Neural crest cell (in vitro differentiated cells): ENCODE measurements around the gene OST4. TPM values are rescaled to one million over a fixed set of nuclear protein-coding genes. Genes with fewer than 3 reads are reported as not detected.

Source experiments
- DNase-seq: peaks from one replicate; pipeline ENCODE4 v3.0.0; 2021; ENCODE audit warnings: low read depth, mixed read lengths, low spot score
- H3K27ac Mint-ChIP-seq: one replicate; pipeline ENCODE4 v1.8.0; 2021; ENCODE audit warnings: mild to moderate bottlenecking, mixed read lengths; ENCODE audit not compliant: unreplicated experiment
- H3K27me3 Mint-ChIP-seq: 2 replicates; pipeline ENCODE4 v1.8.0; 2021; ENCODE audit warnings: low read depth, mild to moderate bottlenecking, mixed read lengths
- H3K36me3 Mint-ChIP-seq: 2 replicates; pipeline ENCODE4 v1.8.0; 2021; ENCODE audit warnings: low read depth, mild to moderate bottlenecking, mixed read lengths
- H3K4me1 Mint-ChIP-seq: 2 replicates; pipeline ENCODE4 v1.8.0; 2021; ENCODE audit warnings: mixed read lengths
- H3K4me3 Mint-ChIP-seq: one replicate; pipeline ENCODE4 v1.8.0; 2021; ENCODE audit warnings: mild to moderate bottlenecking, mixed read lengths
- H3K9me3 Mint-ChIP-seq: 2 replicates; pipeline ENCODE4 v1.8.0; 2021; ENCODE audit warnings: mixed read lengths
- total RNA-seq: library from RNA; stranded (reverse); gene quantifications from 2 replicates; pipeline ENCODE4 v1.2.1, GENCODE V29; 2021
- TF ChIP-seq, protein P1 (sequence below): fragments of 200-600 bp; sonication (generic); conservative IDR thresholded peaks from 2 replicates; pipeline ENCODE4 v1.5.0; 2021; ENCODE audit warnings: antibody characterized with exemption, mild to moderate bottlenecking

OST4 gene
- total RNA-seq, 1 donor from 2014 or later = 232 TPM

DNA sequence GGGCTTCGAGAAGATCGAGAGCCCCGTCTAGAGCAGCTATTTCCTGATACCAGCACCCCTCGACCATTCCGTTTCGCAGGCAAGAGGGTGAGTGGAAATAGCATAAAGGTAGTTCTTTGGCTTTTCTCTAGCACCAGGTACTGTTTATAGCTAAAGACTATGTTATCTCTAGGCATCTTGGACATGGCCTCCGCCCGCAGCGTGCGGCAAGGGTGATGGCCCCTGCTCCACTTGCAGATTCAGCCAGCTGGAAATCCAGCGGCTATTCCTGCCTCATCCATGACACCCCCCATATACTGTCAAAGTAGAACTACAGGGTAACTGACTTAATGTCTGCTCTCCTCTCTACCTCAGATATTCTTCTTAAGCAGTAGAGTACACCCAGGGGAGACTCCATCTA lies 16.7 kb downstream of the OST4 start:
- TF ChIP-seq, protein P1, sequence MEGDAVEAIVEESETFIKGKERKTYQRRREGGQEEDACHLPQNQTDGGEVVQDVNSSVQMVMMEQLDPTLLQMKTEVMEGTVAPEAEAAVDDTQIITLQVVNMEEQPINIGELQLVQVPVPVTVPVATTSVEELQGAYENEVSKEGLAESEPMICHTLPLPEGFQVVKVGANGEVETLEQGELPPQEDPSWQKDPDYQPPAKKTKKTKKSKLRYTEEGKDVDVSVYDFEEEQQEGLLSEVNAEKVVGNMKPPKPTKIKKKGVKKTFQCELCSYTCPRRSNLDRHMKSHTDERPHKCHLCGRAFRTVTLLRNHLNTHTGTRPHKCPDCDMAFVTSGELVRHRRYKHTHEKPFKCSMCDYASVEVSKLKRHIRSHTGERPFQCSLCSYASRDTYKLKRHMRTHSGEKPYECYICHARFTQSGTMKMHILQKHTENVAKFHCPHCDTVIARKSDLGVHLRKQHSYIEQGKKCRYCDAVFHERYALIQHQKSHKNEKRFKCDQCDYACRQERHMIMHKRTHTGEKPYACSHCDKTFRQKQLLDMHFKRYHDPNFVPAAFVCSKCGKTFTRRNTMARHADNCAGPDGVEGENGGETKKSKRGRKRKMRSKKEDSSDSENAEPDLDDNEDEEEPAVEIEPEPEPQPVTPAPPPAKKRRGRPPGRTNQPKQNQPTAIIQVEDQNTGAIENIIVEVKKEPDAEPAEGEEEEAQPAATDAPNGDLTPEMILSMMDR = no peak
- H3K4me3 Mint-ChIP-seq = peak overlapping the region; percentile 92
- peaks cover 18% of the 10 kb centered on the region for H3K36me3 Mint-ChIP-seq
- no peak overlapping the region for H3K27ac Mint-ChIP-seq
- DNase-seq = no peak
- H3K27me3 Mint-ChIP-seq = peaks cover 15% of the 10 kb centered on the region
- peaks cover 21% of the 10 kb centered on the region for H3K4me1 Mint-ChIP-seq
- H3K9me3 Mint-ChIP-seq = peaks cover 5% of the 10 kb centered on the region

DNA sequence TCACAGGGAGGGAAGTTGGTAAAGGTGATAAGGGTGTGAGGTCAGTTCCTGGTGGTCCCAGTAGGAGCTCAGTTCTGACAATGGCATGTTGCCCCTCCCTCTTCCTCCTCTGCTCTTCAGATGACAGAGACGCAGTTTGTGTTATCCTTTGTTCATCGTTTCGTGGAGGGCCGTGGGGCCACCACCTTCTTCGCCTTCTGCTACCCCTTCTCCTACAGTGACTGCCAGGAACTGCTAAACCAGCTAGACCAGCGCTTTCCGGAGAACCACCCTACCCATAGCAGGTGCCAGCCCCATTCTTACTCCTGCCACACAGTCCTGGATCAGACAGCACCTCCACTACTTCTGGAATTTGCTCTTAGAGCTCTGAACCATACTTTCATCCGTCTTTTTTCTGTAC lies 17.7 kb downstream of the OST4 start:
- peaks cover 5% of the 10 kb centered on the region for H3K9me3 Mint-ChIP-seq
- peaks cover 28% of the 10 kb centered on the region for H3K4me1 Mint-ChIP-seq
- peaks cover 18% of the 10 kb centered on the region for H3K36me3 Mint-ChIP-seq
- DNase-seq = no peak
- peaks cover 18% of the 10 kb centered on the region for H3K27me3 Mint-ChIP-seq
- TF ChIP-seq, protein P1 = no peak
- no peak overlapping the region for H3K27ac Mint-ChIP-seq
- H3K4me3 Mint-ChIP-seq = peak overlapping the region; percentile 92

DNA sequence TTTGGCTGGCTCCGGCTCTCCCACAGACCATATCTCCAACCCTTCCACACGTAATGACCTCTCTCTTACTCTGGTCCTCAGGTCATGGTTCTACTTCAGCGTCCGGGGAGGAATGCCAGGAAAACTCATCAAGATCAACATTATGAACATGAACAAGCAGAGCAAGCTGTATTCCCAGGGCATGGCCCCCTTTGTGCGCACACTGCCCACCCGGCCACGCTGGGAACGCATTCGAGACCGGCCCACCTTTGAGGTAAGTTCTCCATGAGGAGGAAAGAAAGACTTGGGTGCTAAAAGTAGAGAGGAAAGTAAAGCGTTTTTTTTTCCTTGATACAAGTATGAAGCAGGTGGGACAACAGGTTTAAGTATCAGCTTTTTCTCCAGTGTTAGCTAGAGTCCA lies 18.1 kb downstream of the OST4 start:
- TF ChIP-seq, protein P1 = no peak
- Mint-ChIP-seq H3K27me3 (peaks cover 18% of the 10 kb centered on the region), H3K27ac (no peak overlapping the region), H3K4me3 (peak overlapping the region; percentile 92), H3K4me1 (peaks cover 28% of the 10 kb centered on the region), H3K9me3 (peaks cover 5% of the 10 kb centered on the region), H3K36me3 (peaks cover 18% of the 10 kb centered on the region)
- DNase-seq = no peak

DNA sequence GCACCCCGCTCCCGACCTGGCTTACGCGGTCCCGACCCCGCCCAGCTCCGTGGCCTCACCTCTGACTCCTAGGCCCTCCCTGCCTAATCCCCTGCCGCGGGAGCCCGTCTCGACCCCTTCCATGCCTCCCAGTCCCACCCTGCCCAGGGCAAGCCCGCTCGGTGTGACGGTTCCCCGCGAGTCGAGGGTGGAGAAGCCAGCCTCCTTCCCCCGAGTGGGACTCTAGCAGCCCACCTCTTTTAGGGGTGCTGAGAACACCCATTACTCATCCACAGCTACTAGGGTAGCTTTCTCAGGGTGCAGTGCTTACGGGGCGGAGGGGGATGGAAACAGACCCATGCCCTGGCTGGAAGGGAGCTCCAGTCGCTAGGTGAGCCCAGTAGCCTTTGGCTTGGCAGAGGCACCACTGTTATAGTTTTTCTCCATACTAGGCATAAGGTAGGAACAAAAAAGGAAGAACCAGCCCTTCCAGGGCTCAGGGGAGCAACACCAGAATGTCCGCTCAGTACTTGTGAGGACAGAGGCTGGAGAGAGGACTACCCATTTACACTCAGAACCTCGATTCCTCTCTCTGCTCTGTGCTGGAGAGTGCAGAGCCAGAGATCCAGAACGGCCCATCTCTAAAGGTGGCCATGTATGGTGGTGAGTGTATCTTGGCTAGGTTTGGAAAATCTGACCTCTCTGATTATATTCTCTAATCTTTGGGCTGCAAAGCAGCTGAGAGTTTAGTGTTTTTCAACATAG lies 19.4 kb downstream of the OST4 start:
- H3K27ac Mint-ChIP-seq = no peak overlapping the region
- DNase-seq = peak; percentile 38

DNA sequence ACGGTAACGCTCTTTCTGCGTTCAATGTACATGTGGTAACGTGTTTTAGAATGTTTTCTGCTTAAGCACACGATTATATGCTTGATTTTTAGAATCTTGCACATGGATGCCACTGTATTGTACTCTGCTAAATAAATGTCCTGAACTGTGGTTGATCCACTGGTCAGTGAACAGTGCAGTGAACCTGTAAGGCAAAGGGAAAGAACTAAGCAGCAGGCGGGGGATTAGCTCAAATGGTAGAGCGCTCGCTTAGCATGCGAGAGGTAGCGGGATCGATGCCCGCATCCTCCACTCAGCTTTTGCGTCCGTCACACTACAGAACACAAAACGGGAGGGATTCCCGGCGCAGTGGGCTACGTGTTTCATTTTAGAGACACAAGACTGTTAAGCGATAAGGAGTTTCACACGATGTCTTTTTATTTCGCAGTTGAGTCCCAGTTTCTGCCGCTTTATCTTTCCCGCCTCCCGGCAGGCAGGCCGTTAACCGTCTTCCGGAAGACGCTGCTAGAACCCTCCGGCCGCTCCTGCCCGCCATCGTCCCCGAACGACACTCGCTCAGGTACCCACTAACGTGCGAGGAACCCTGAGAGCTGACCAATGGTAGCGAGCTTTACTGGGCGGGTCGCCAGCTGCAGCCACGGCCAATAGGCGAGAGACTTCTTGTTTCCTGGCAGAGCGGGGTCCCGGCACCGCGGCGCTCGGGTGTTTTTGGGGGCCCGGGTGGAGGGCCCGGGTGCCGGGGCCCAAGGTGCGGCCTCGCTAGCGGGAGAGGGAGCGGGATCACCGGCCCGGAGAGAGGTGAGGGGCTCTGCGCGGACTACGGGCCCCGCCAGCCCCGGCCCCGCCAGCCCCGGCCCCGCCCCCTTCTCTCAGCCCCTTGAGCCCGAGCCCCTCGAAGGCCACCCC lies 20.2 kb downstream of the OST4 start, which contains the start of gene AGBL5:
Gene AGBL5, plus strand, starts transcription at position 673 of the 906 bp plus-strand sequence. CDS start 1,291 bp downstream, outside the sequence.
- TF ChIP-seq, protein P1 = no peak
- peaks cover 5% of the 10 kb centered on the region for H3K9me3 Mint-ChIP-seq

More for the DNA sequence above, 19.4 kb downstream of the OST4 start:
- Mint-ChIP-seq H3K4me1 (peaks cover 32% of the 10 kb centered on the region), H3K27me3 (peaks cover 22% of the 10 kb centered on the region), H3K4me3 (peak overlapping the region; percentile 92), H3K9me3 (peaks cover 5% of the 10 kb centered on the region), H3K36me3 (peaks cover 18% of the 10 kb centered on the region)
- TF ChIP-seq, protein P1 = no peak

More for the DNA sequence above, 20.2 kb downstream of the OST4 start, which contains the start of gene AGBL5:
- peak; percentile 93 for DNase-seq
- Mint-ChIP-seq H3K4me1 (peaks cover 32% of the 10 kb centered on the region), H3K27me3 (peaks cover 22% of the 10 kb centered on the region), H3K27ac (peak within 1 kb of the TSS; percentile 98), H3K36me3 (peaks cover 15% of the 10 kb centered on the region), H3K4me3 (peak within 1 kb of the TSS; percentile 99)
